ENCODE data around the gene HPCAL1. TPM values are rescaled to one million over a fixed set of nuclear protein-coding genes. Genes with fewer than 3 reads are reported as not detected.

The HPCAL1 gene
- total and polyA plus RNA-seq, 10 of the 15 experiments (the other 5 are each of a cell fraction or from before 2014, with no cell fraction given), result 0.40 to 12.8 (median 7.9) TPM

- ChIA-PET SMC1A (ENCODE audit: uncharacterized antibody, unreplicated experiment) (interaction anchor here (0.9 to 1.7 kb wide), 2 partner anchors 20 to 283 kb away, joined by 3 to 4 read pairs; no protein-coding TSS in a partner anchor), RAD21 (ENCODE audit: unreplicated experiment) (no interaction called here), POLR2A (interaction anchor here (0.8 kb wide), 1 partner anchor 20 kb away, joined by 3 read pairs; the partner anchor contains the start of gene ODC1), CTCF (interaction anchor here (1.4 kb wide), 1 partner anchor 19 kb away, joined by 5 read pairs; no protein-coding TSS in a partner anchor)
- in situ Hi-C loops (cut with MboI), result no loop called here
- Histone ChIP-seq H3K27me3 (replicated peaks in 1 of 2; ENCODE audit: control insufficient read depth in 2 of 2, insufficient read depth in 2 of 2, low read length in 1 of 2) (no peaks in the 10 kb centered on the region), H3K9ac (ENCODE audit: control insufficient read depth, insufficient read depth, low read length) (no peak overlapping the region), H3K79me2 (ENCODE audit: control insufficient read depth, insufficient read depth, low read length) (no peaks in the 10 kb centered on the region), H3K4me2 (ENCODE audit: control insufficient read depth, insufficient read depth) (no peak overlapping the region), H3K9me3 (replicated peaks; ENCODE audit: control insufficient read depth, insufficient read depth, low read length) (no peaks in the 10 kb centered on the region), H3K4me1 (ENCODE audit: control insufficient read depth, insufficient read depth, low read length) (peaks cover 3% of the 10 kb centered on the region; the same call in 1 of the 2 replicates), H3K27ac (ENCODE audit: control insufficient read depth, insufficient read depth) (no peak overlapping the region), H2AFZ (ENCODE audit: control insufficient read depth, low read depth, low read length) (no peak overlapping the region), H3K4me3 (no peak overlapping the region), H3K36me3 (ENCODE audit: control insufficient read depth in 2 of 2, insufficient read depth in 2 of 2, low read length in 1 of 2) (no peaks in the 10 kb centered on the region), H4K20me1 (ENCODE audit: control insufficient read depth, insufficient read depth) (no peaks in the 10 kb centered on the region)
- BruUV-seq (replicated peaks), result no TSS peak
- DNase-seq (ENCODE audit: low read depth, low spot score) (no peak), ATAC-seq (no peak), FAIRE-seq (no peak)
- intact Hi-C loops (cut with micrococcal nuclease; ENCODE audit: unreplicated experiment), result no loop called here
- 87% methylated on average over 7 of the region's 8 CpGs for WGBS (ENCODE audit: insufficient coverage, insufficient replicate concordance, low lambda C conversion rate, missing lambda C conversion rate)
- TF ChIP-seq CUX1 (IDR thresholded peaks at IDR 0.05; ENCODE audit: insufficient replicate concordance, low read depth, low read length) (no peak), ASH2L (IDR thresholded peaks at IDR 0.05; ENCODE audit: borderline replicate concordance, low read depth) (no peak), MLLT1 (IDR thresholded peaks at IDR 0.05) (no peak), BCL11A (IDR thresholded peaks at IDR 0.05; ENCODE audit: low read depth, low read length) (no peak)
Measured at GRCh38 chr2:10428355-10428754, 125.7 kb downstream of the HPCAL1 start.
